Upper lobe of right lung (tissue), 1 donor: Measurements from ENCODE around the gene TBC1D9. TPM values are rescaled to one million over a fixed set of nuclear protein-coding genes. Genes with fewer than 3 reads are reported as not detected.
A peak's percentile ranks its signal among the peaks of the same experiment; 100 is the strongest.

Experiments
- ATAC-seq: fragments of 200-7000 bp; cut with Tn5 transposase; one replicate; pipeline ENCODE4 v1.9.1; 2020; ENCODE audit warnings: mild to moderate bottlenecking, moderate library complexity
- DNase-seq: peaks from one replicate; pipeline ENCODE4 v3.0.0-alpha.2; 2020
- H3K27ac ChIP-seq: fragments of 200-600 bp; one replicate; pipeline ENCODE4 v1.8.0; 2022
- H3K27me3 ChIP-seq: fragments of 200-600 bp; one replicate; pipeline ENCODE4 v1.8.0; 2022; ENCODE audit warnings: mild to moderate bottlenecking
- H3K36me3 ChIP-seq: fragments of 200-600 bp; one replicate; pipeline ENCODE4 v1.8.0; 2022
- H3K4me1 ChIP-seq: fragments of 200-600 bp; one replicate; pipeline ENCODE4 v1.8.0; 2022
- H3K4me3 ChIP-seq: fragments of 200-600 bp; one replicate; pipeline ENCODE4 v1.8.0; 2022; ENCODE audit warnings: mild to moderate bottlenecking
- H3K9me3 ChIP-seq: fragments of 200-600 bp; one replicate; pipeline ENCODE4 v1.8.0; 2022
- intact Hi-C: fragments of 100-400 bp; cut with DNase I; formaldehyde crosslinking; loops from one replicate; pipeline ENCODE4 v1.11.0; 2022
- total RNA-seq: library from RNA; stranded (reverse); fragmentation: NEBNext Ultra II Directional; extraction: Animal tissue kit (Norgen Biotek cat#: 25700); gene quantifications from one replicate; pipeline ENCODE4 v1.2.1, GENCODE V29; 2021
- TF ChIP-seq, protein P1 (sequence below): fragments of 200-600 bp; IDR thresholded peaks from one replicate; pipeline ENCODE4 v1.8.0; 2022; ENCODE audit warnings: antibody characterized with exemption
- donor health status: DM: no; HTN: yes; CAD: no; lungs with severe emphysema.

TBC1D9 gene
- total RNA-seq, 1 donor from 2014 or later, result 39.5 TPM

- peak overlapping the region; percentile 60 for H3K27ac ChIP-seq
- peak overlapping the region; percentile 39 for H3K4me3 ChIP-seq
- H3K4me1 ChIP-seq, result no peaks in the 10 kb centered on the region
- intact Hi-C loops, result no loop called here
- H3K9me3 ChIP-seq, result no peaks in the 10 kb centered on the region
- ATAC-seq (no peak), DNase-seq (no peak)
- TF ChIP-seq, protein P1, sequence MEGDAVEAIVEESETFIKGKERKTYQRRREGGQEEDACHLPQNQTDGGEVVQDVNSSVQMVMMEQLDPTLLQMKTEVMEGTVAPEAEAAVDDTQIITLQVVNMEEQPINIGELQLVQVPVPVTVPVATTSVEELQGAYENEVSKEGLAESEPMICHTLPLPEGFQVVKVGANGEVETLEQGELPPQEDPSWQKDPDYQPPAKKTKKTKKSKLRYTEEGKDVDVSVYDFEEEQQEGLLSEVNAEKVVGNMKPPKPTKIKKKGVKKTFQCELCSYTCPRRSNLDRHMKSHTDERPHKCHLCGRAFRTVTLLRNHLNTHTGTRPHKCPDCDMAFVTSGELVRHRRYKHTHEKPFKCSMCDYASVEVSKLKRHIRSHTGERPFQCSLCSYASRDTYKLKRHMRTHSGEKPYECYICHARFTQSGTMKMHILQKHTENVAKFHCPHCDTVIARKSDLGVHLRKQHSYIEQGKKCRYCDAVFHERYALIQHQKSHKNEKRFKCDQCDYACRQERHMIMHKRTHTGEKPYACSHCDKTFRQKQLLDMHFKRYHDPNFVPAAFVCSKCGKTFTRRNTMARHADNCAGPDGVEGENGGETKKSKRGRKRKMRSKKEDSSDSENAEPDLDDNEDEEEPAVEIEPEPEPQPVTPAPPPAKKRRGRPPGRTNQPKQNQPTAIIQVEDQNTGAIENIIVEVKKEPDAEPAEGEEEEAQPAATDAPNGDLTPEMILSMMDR, result no peak
- H3K27me3 ChIP-seq, result no peaks in the 10 kb centered on the region
- H3K36me3 ChIP-seq, result peaks cover 28% of the 10 kb centered on the region
Measured at GRCh38 chr4:140641105-140641555, 115.1 kb downstream of the TBC1D9 start.

DNA sequence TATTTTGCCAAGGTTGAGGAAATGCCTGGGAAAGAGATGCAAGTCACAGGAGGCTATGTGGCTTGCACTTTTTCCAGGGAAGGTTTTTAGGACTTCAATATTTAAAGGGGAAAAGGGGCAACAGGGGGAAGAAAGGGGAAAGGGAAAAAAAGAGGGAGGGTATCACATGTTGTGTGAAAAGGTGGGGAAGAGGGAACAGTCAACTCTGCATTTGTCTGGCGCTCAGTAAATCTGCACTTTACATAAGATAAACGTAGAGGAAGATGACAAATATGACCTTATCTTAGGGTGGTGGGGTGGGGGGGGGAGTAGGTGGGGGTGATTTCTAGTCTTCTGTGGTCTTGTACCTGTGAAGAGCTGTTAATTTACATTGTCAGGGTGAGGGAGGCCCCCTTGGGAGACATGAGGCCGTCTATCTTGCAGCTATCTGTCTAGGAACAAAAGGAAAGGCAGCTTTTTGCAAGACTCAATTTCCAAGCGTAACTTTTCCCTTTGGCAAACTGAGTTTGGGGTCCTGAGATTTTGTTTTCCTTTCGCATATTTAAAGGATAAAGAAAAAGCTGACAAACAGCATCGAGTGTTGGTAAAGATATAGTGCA, 115.9 kb downstream of the TBC1D9 start:
- no peak for ATAC-seq
- H3K27me3 ChIP-seq, result no peaks in the 10 kb centered on the region
- no peaks in the 10 kb centered on the region for H3K9me3 ChIP-seq
- no peak overlapping the region for H3K4me3 ChIP-seq
- H3K27ac ChIP-seq, result no peak overlapping the region
- H3K36me3 ChIP-seq, result peaks cover 28% of the 10 kb centered on the region
- H3K4me1 ChIP-seq, result no peaks in the 10 kb centered on the region
- intact Hi-C loops, result no loop called here
- no peak for DNase-seq
- TF ChIP-seq, protein P1, result no peak

DNA sequence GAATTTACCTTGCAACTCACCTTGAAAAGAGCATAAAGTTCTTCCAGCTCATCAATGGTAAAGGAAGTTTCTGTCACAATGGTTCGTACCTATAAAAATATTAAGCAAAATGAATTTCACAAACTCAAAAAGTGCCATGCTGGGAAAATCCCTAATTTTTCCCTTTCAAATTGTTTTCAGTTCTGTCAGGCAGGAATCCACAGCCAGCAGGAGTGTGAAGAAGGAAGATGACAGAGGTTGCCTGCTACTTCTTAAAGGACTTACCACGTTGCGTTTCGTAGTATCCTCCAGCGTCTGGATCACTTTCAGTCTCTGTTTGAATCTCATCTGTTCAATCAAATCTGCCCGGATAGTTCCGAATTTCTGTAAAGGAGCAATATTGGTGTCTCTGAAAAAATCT, 117.1 kb downstream of the TBC1D9 start:
- DNase-seq (no peak), ATAC-seq (no peak)
- Histone ChIP-seq H3K36me3 (peaks cover 28% of the 10 kb centered on the region), H3K9me3 (no peaks in the 10 kb centered on the region), H3K27ac (no peak overlapping the region), H3K4me3 (no peak overlapping the region), H3K4me1 (no peaks in the 10 kb centered on the region), H3K27me3 (no peaks in the 10 kb centered on the region)
- intact Hi-C loops, result no loop called here
- TF ChIP-seq, protein P1, result no peak

DNA sequence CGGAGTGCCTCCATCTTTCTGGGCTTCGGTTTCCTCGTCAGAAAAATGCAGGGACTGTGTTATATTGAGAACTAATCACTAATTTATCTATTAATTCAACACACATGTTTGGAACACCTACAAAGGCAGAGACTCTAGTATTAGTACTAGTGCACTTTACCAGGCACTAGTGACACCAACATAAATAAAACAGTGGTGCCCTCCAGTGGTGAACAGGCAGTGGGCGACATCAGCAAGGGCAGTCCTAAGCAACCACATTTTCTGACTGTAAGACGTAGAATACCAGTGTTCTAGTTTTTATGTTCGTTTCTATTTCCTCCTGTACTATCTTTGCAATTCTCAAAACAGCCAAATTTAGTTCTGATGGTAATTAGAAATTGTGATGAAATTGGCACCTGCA, 118.3 kb downstream of the TBC1D9 start:
- no peaks in the 10 kb centered on the region for H3K27me3 ChIP-seq
- no peak overlapping the region for H3K27ac ChIP-seq
- TF ChIP-seq, protein P1, result peak; percentile 54
- ATAC-seq, result peak; percentile 55
- no peak for DNase-seq
- peaks cover 26% of the 10 kb centered on the region for H3K36me3 ChIP-seq
- no peaks in the 10 kb centered on the region for H3K4me1 ChIP-seq
- H3K4me3 ChIP-seq, result no peak overlapping the region
- H3K9me3 ChIP-seq, result no peaks in the 10 kb centered on the region
- intact Hi-C loops, result no loop called here

- DNase-seq (peak; percentile 73), ATAC-seq (peak; percentile 91)
- H3K4me3 ChIP-seq, result no peak overlapping the region
- peak overlapping the region; percentile 31 for H3K27ac ChIP-seq
- H3K4me1 ChIP-seq, result no peaks in the 10 kb centered on the region
- no peaks in the 10 kb centered on the region for H3K9me3 ChIP-seq
- no peaks in the 10 kb centered on the region for H3K27me3 ChIP-seq
- intact Hi-C loops, result no loop called here
- TF ChIP-seq, protein P1, result no peak
- H3K36me3 ChIP-seq, result peaks cover 39% of the 10 kb centered on the region
Measured at GRCh38 chr4:140635606-140636005, 120.6 kb downstream of the TBC1D9 start.

- intact Hi-C loops, result no loop called here
- TF ChIP-seq, protein P1, result no peak
Measured at GRCh38 chr4:140633951-140634350, 122.2 kb downstream of the TBC1D9 start.

More at GRCh38 chr4:140633951-140634350, 122.2 kb downstream of the TBC1D9 start:
- no peak overlapping the region for H3K27ac ChIP-seq
- H3K9me3 ChIP-seq, result no peaks in the 10 kb centered on the region
- no peaks in the 10 kb centered on the region for H3K27me3 ChIP-seq
- DNase-seq (no peak), ATAC-seq (no peak)
- peaks cover 36% of the 10 kb centered on the region for H3K36me3 ChIP-seq
- H3K4me1 ChIP-seq, result no peaks in the 10 kb centered on the region
- H3K4me3 ChIP-seq, result no peak overlapping the region
